ENCODE data around the gene CIC. TPM values are rescaled to one million over a fixed set of nuclear protein-coding genes. Genes with fewer than 3 reads are reported as not detected.
A peak's percentile ranks its signal among the peaks of the same experiment; 100 is the strongest.

CIC gene
- polyA plus RNA-seq, 2 of the 4 experiments (the other 2 are of a cell fraction), result 7.2 to 56.4 TPM

- no peak for TF ChIP-seq HDAC2 (IDR thresholded peaks at IDR 0.05)
- no peak for TF ChIP-seq ATOH8 (CRISPR knock-in tag; IDR thresholded peaks at IDR 0.05; ENCODE audit: low read depth)
- TF ChIP-seq ELK1 (IDR thresholded peaks at IDR 0.05; ENCODE audit: low read depth, low read length), result no peak
- TF ChIP-seq HOXB13 (CRISPR knock-in tag; IDR thresholded peaks at IDR 0.05; ENCODE audit: low read depth), result no peak
Measured at GRCh38 chr19:42290523-42291434, 21.7 kb downstream of the CIC start (continued).

GRCh38 chr19:42291435-42291810, 22.4 kb downstream of the CIC start:
- Histone ChIP-seq H3K4me2 (no peak overlapping the region), H3K4me3 (no peak overlapping the region), H3K9me3 (no peaks in the 10 kb centered on the region), H3K4me1 (peaks cover 10% of the 10 kb centered on the region), H3K27ac (no peak overlapping the region)
- no peak for TF ChIP-seq TP53 (CRISPR knock-in tag; IDR thresholded peaks at IDR 0.05)
- no peak for TF ChIP-seq RAD21 (conservative IDR thresholded peaks at IDR 0.05 in 1 of 2, IDR thresholded peaks at IDR 0.05 in 1 of 2)
- TF ChIP-seq MAX (IDR thresholded peaks at IDR 0.05), result no peak
- no peak for TF ChIP-seq ELK1 (IDR thresholded peaks at IDR 0.05; ENCODE audit: low read depth, low read length)
- TF ChIP-seq ZSCAN20 (CRISPR knock-in tag; IDR thresholded peaks at IDR 0.05), result no peak
- TF ChIP-seq CEBPB (IDR thresholded peaks at IDR 0.05), result no peak
- TF ChIP-seq SREBF2 (IDR thresholded peaks at IDR 0.05), result no peak
- TF ChIP-seq HEYL (CRISPR knock-in tag; IDR thresholded peaks at IDR 0.05), result no peak
- no peak for TF ChIP-seq POLR2A (IDR thresholded peaks at IDR 0.05; ENCODE audit: low read length)
- no peak for TF ChIP-seq EHF (CRISPR knock-in tag; IDR thresholded peaks at IDR 0.05)
- TF ChIP-seq FOSB (CRISPR knock-in tag; IDR thresholded peaks at IDR 0.05), result no peak
- no peak for TF ChIP-seq RCOR1 (IDR thresholded peaks at IDR 0.05; ENCODE audit: low read depth, low read length)
- no peak for TF ChIP-seq ESRRA (IDR thresholded peaks at IDR 0.05; ENCODE audit: borderline replicate concordance, low read length)
- TF ChIP-seq HOXB13 (CRISPR knock-in tag; IDR thresholded peaks at IDR 0.05; ENCODE audit: low read depth), result no peak
- POLR2A ChIA-PET, result no interaction called here
- 69% methylated on average over 9 of the region's 9 CpGs for WGBS (ENCODE audit: missing lambda C conversion rate)
- no peak for DNase-seq (ENCODE audit: low read depth in 1 of 2, low spot score in 1 of 2)
- no peak for FAIRE-seq
- peak in 1 of 2 experiments; percentile 14; a peak in 3 of 6 replicates for ATAC-seq
- CTCF ChIA-PET, result interaction anchor here (0.5 to 23.7 kb wide), 12 partner anchors 9 to 209 kb away, joined by 3 to 616 read pairs (median 4); partner anchors contain the start of genes CIC, DEDD2, GSK3A and PAFAH1B3

GRCh38 chr19:42292042-42292960, 23.2 kb downstream of the CIC start:
- ATAC-seq (no peak), DNase-seq (ENCODE audit: low read depth in 1 of 2, low spot score in 1 of 2) (no peak), FAIRE-seq (no peak)
- TF ChIP-seq NPAS2 (CRISPR knock-in tag; IDR thresholded peaks at IDR 0.05; ENCODE audit: borderline replicate concordance), result no peak
- TF ChIP-seq RARB (CRISPR knock-in tag; IDR thresholded peaks at IDR 0.05), result no peak
- TF ChIP-seq RNF2 (IDR thresholded peaks at IDR 0.05; ENCODE audit: borderline replicate concordance, low read depth), result no peak
- Histone ChIP-seq H3K9me3 (no peaks in the 10 kb centered on the region), H3K27ac (no peak overlapping the region), H3K4me1 (peaks cover 8% of the 10 kb centered on the region), H3K4me3 (no peak overlapping the region), H3K4me2 (no peak overlapping the region)
- CTCF ChIA-PET, result interaction anchor here (0.5 to 23.7 kb wide), 13 partner anchors 8 to 210 kb away, joined by 3 to 616 read pairs (median 4); partner anchors contain the start of genes GSK3A, PAFAH1B3, POU2F2 and PRR19
- 92% methylated on average over 27 of the region's 27 CpGs for WGBS (ENCODE audit: missing lambda C conversion rate)
- POLR2A ChIA-PET, result interaction anchor here (1.5 kb wide), 1 partner anchor 10 kb away, joined by 4 read pairs; the partner anchor contains the start of genes PAFAH1B3 and PRR19

All from A549 (cell line).